ENCODE data around the gene SAP130. TPM values are rescaled to one million over a fixed set of nuclear protein-coding genes. Genes with fewer than 3 reads are reported as not detected.

The SAP130 gene
- total RNA-seq, 1 donor from 2014 or later: 6.6 TPM

GRCh38 chr2:128036748-128037607, 9.1 kb upstream of the SAP130 start:
- H3K36me3 ChIP-seq (ENCODE audit: control insufficient read depth, insufficient read depth, low read length): no peaks in the 10 kb centered on the region
- TF ChIP-seq, protein P1, sequence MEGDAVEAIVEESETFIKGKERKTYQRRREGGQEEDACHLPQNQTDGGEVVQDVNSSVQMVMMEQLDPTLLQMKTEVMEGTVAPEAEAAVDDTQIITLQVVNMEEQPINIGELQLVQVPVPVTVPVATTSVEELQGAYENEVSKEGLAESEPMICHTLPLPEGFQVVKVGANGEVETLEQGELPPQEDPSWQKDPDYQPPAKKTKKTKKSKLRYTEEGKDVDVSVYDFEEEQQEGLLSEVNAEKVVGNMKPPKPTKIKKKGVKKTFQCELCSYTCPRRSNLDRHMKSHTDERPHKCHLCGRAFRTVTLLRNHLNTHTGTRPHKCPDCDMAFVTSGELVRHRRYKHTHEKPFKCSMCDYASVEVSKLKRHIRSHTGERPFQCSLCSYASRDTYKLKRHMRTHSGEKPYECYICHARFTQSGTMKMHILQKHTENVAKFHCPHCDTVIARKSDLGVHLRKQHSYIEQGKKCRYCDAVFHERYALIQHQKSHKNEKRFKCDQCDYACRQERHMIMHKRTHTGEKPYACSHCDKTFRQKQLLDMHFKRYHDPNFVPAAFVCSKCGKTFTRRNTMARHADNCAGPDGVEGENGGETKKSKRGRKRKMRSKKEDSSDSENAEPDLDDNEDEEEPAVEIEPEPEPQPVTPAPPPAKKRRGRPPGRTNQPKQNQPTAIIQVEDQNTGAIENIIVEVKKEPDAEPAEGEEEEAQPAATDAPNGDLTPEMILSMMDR (IDR thresholded peaks at IDR 0.05; ENCODE audit: insufficient read depth, low read length, poor library complexity, severe bottlenecking): no peak
- H3K4me3 ChIP-seq (ENCODE audit: low read depth, low read length): no peak overlapping the region
- DNase-seq (ENCODE audit: low read depth): no peak
- H3K27me3 ChIP-seq (ENCODE audit: control insufficient read depth, insufficient read depth, low read length): no peaks in the 10 kb centered on the region

DNA sequence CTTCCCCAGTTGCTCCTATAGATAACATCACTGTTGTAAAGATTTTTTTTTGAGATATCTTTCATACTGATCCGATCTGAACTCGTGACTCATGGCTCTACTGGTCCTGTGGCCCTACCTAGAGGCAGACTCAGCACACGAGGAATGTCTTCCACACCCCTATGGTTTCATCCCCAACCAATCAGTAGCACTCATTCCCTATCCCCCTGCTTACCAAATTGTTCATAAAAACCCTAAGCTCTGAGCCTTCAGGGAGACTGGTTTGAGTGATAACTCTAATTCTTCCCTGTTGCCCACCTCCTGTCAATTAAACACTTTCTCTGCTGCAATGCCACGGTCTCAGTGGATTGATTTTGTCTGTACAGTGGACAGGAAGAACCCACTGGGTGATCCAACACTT, 4.2 kb upstream of the SAP130 start:
- no peak for DNase-seq (ENCODE audit: low read depth)
- Histone ChIP-seq H3K4me3 (ENCODE audit: low read depth, low read length) (no peak overlapping the region), H3K27me3 (ENCODE audit: control insufficient read depth, insufficient read depth, low read length) (no peaks in the 10 kb centered on the region), H3K36me3 (ENCODE audit: control insufficient read depth, insufficient read depth, low read length) (no peaks in the 10 kb centered on the region)
- TF ChIP-seq, protein P1 (IDR thresholded peaks at IDR 0.05; ENCODE audit: insufficient read depth, low read length, poor library complexity, severe bottlenecking): no peak

GRCh38 chr2:128028668-128029054, 802 bp upstream of the SAP130 start:
- no peak for DNase-seq (ENCODE audit: low read depth)
- Histone ChIP-seq H3K4me3 (ENCODE audit: low read depth, low read length) (peak overlapping the region; percentile 99), H3K36me3 (ENCODE audit: control insufficient read depth, insufficient read depth, low read length) (no peaks in the 10 kb centered on the region), H3K27me3 (ENCODE audit: control insufficient read depth, insufficient read depth, low read length) (no peaks in the 10 kb centered on the region)
- TF ChIP-seq, protein P1 (IDR thresholded peaks at IDR 0.05; ENCODE audit: insufficient read depth, low read length, poor library complexity, severe bottlenecking): no peak

DNA sequence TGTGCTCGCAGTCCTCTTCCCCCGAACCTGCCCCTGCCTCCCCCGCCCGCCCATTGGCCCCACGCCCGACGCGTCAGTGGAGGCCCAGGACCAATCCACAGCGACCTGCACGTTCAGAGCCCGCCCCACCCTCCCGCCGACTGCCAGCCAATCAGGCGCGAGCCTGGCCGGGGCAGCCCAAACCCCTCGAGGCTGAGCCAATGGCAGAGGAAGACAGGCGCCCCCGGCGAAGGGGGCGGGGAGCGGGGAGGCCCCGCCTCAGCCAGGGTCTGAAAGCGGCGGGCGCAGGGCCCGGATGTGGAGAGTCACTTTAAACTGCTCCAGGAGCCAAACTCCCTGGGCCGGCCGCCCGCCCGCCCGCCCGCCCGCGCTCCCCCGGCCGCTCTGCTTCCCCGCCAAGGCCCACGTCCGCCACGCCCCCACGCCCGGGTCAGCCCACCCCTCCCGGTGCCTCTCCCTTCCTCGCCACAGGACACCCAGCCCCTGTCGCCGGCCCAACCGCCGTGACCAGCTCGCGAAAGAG, 520 bp downstream of the SAP130 start:
- H3K27me3 ChIP-seq (ENCODE audit: control insufficient read depth, insufficient read depth, low read length): no peaks in the 10 kb centered on the region
- TF ChIP-seq, protein P1 (IDR thresholded peaks at IDR 0.05; ENCODE audit: insufficient read depth, low read length, poor library complexity, severe bottlenecking): no peak
- peak overlapping the region; percentile 99 for H3K4me3 ChIP-seq (ENCODE audit: low read depth, low read length)
- peak; percentile 94 for DNase-seq (ENCODE audit: low read depth)
- no peaks in the 10 kb centered on the region for H3K36me3 ChIP-seq (ENCODE audit: control insufficient read depth, insufficient read depth, low read length)

- Histone ChIP-seq H3K27me3 (ENCODE audit: control insufficient read depth, insufficient read depth, low read length) (no peaks in the 10 kb centered on the region), H3K36me3 (ENCODE audit: control insufficient read depth, insufficient read depth, low read length) (no peaks in the 10 kb centered on the region), H3K4me3 (ENCODE audit: low read depth, low read length) (peak overlapping the region; percentile 92)
- TF ChIP-seq, protein P1 (IDR thresholded peaks at IDR 0.05; ENCODE audit: insufficient read depth, low read length, poor library complexity, severe bottlenecking): no peak
- no peak for DNase-seq (ENCODE audit: low read depth)
Measured at GRCh38 chr2:128026448-128027277, 1.2 kb downstream of the SAP130 start.

Measured in kidney epithelial cell (primary cell).